HepG2 (cell line): ENCODE results near the gene YY2. TPM values are rescaled to one million over a fixed set of nuclear protein-coding genes. Genes with fewer than 3 reads are reported as not detected.

Experiments used
- CEBPB ChIP-seq: IDR thresholded peaks from 2 replicates; pipeline ENCODE4 v1.6.1; 2011; ENCODE audit warnings: low read depth, low read length, improper control_type of control experiment, borderline replicate concordance
- FOXP4 ChIP-seq: sonication (generic); formaldehyde crosslinking; IDR thresholded peaks from 2 replicates; pipeline ENCODE4 v1.4.0; 2020; ENCODE audit warnings: missing genetic modification reagents
- GATAD2A ChIP-seq: IDR thresholded peaks from 2 replicates; pipeline ENCODE4 v1.6.1; 2016
- HDAC1 ChIP-seq: sonication (generic); formaldehyde crosslinking; IDR thresholded peaks from 2 replicates; pipeline ENCODE4 v1.5.1; 2020; ENCODE audit warnings: mild to moderate bottlenecking, missing genetic modification reagents
- HHEX ChIP-seq: IDR thresholded peaks from 2 replicates; pipeline ENCODE4 v1.6.1; 2016; ENCODE audit warnings: control low read depth
- IRX3 ChIP-seq: sonication (generic); formaldehyde crosslinking; IDR thresholded peaks from 2 replicates; pipeline ENCODE4 v1.8.1; 2023; ENCODE audit warnings: mild to moderate bottlenecking, low read depth, missing genetic modification reagents, borderline replicate concordance
- KAT2B ChIP-seq: fragments of 150-350 bp; IDR thresholded peaks from 2 replicates; pipeline ENCODE4 v1.6.1; 2014; ENCODE audit warnings: low read depth, low read length, borderline replicate concordance
- KLF16 ChIP-seq, 2 experiments: sonication (generic) in 1 of 2; formaldehyde crosslinking in 1 of 2; IDR thresholded peaks; 2 replicates each; pipeline versions ENCODE4 v1.6.1 to v1.8.0; 2016 to 2023; ENCODE audit warnings: missing genetic modification reagents in 2 of 2, missing compliant biosample characterization in 1 of 2
- NCOA2 ChIP-seq: sonication (generic); formaldehyde crosslinking; IDR thresholded peaks from 2 replicates; pipeline ENCODE4 v1.8.0; 2022; ENCODE audit warnings: inconsistent platforms
- NCOA5 ChIP-seq: sonication (generic); formaldehyde crosslinking; IDR thresholded peaks from 2 replicates; pipeline ENCODE4 v1.4.0; 2020; ENCODE audit warnings: missing genetic modification reagents
- NFKBIZ ChIP-seq: IDR thresholded peaks from 2 replicates; pipeline ENCODE4 v1.6.1; 2018; ENCODE audit warnings: missing genetic modification reagents, missing compliant biosample characterization
- PBX2 ChIP-seq: IDR thresholded peaks from 2 replicates; pipeline ENCODE4 v1.6.1; 2016; ENCODE audit warnings: control low read depth
- SOX6 ChIP-seq, 2 experiments: fragments of 450-650 bp in 1 of 2; sonication (generic) in 1 of 2; formaldehyde crosslinking in 1 of 2; IDR thresholded peaks; 2 replicates each; pipeline versions ENCODE4 v1.4.0 to v1.6.1; 2017 to 2020; ENCODE audit warnings: antibody characterized with exemption in 1 of 2, mild to moderate bottlenecking in 1 of 2, missing genetic modification reagents in 1 of 2
- TCF7 ChIP-seq: sonication (generic); IDR thresholded peaks from 2 replicates; pipeline ENCODE4 v1.6.1; 2016; ENCODE audit warnings: antibody characterized with exemption, low read depth
- TFDP1 ChIP-seq: IDR thresholded peaks from 2 replicates; pipeline ENCODE4 v1.6.1; 2016; ENCODE audit warnings: missing compliant biosample characterization, missing genetic modification reagents, borderline replicate concordance
- ZMYM4 ChIP-seq: sonication (generic); formaldehyde crosslinking; IDR thresholded peaks from 2 replicates; pipeline ENCODE4 v1.8.1; 2023; ENCODE audit warnings: mild to moderate bottlenecking, missing genetic modification reagents
- ZNF292 ChIP-seq: sonication (generic); formaldehyde crosslinking; IDR thresholded peaks from 2 replicates; pipeline ENCODE4 v1.8.1; 2022; ENCODE audit warnings: mild to moderate bottlenecking, low read depth, missing genetic modification reagents, borderline replicate concordance
- ZNF331 ChIP-seq: sonication (generic); formaldehyde crosslinking; IDR thresholded peaks from 2 replicates; pipeline ENCODE4 v1.4.0; 2020; ENCODE audit warnings: missing genetic modification reagents
- ZNF335 ChIP-seq: sonication (generic); formaldehyde crosslinking; IDR thresholded peaks from 2 replicates; pipeline ENCODE4 v1.4.0; 2020; ENCODE audit warnings: missing genetic modification reagents
- ZNF607 ChIP-seq: sonication (generic); formaldehyde crosslinking; IDR thresholded peaks from 2 replicates; pipeline ENCODE4 v1.5.1; 2020; ENCODE audit warnings: missing genetic modification reagents, mild to moderate bottlenecking, borderline replicate concordance
- ZNF644 ChIP-seq: IDR thresholded peaks from 2 replicates; pipeline ENCODE4 v1.6.1; 2016; ENCODE audit warnings: low read depth
- ZNF646 ChIP-seq: sonication (generic); formaldehyde crosslinking; IDR thresholded peaks from 2 replicates; pipeline ENCODE4 v1.9.0; 2021; ENCODE audit warnings: mild to moderate bottlenecking, missing genetic modification reagents
- polyA plus RNA-seq, 8 experiments: library from polyadenylated mRNA; depleted of rRNA in 3 of 8; stranded (reverse) in 7 of 8; unstranded in 1 of 8; fragments of >200 nt; fragmentation: Illumina TruSeq in 4 of 8; extraction: Trizol in 4 of 8; gene quantifications; 2 replicates each; pipeline versions ENCODE4 v1.2.1 to v1.2.3, GENCODE V29; 2011 to 2016; ENCODE audit warnings: low read depth in 4 of 8, missing spikeins in 1 of 8, mixed read lengths in 1 of 8; ENCODE audit not compliant: insufficient read depth in 1 of 8
- total RNA-seq, 5 experiments: library from RNA; depleted of rRNA; stranded (reverse); fragments of >200 nt; fragmentation: Illumina TruSeq; extraction: Trizol; gene quantifications; 2 replicates each; pipeline ENCODE4 v1.2.3, GENCODE V29; 2016; ENCODE audit warnings: low read depth in 1 of 5

YY2 gene
- total and polyA plus RNA-seq, 2 of the 13 experiments (the other 11 are each of a cell fraction or from before 2014, with no cell fraction given), result 0.34 to 0.44 TPM

GRCh38 chrX:21831496-21831895, 24.3 kb upstream of the YY2 start (continued):
- TF ChIP-seq ZNF646 (CRISPR knock-in tag) (no peak), TFDP1 (CRISPR knock-in tag) (no peak), IRX3 (no peak), KAT2B (no peak), SOX6 (IDR thresholded peaks at IDR 0.05) (no peak), SOX6 (CRISPR knock-in tag; IDR thresholded peaks at IDR 0.05) (peak; percentile 95), HDAC1 (no peak), NCOA5 (CRISPR knock-in tag) (no peak), ZNF292 (CRISPR knock-in tag) (no peak), KLF16 (CRISPR knock-in tag; IDR thresholded peaks at IDR 0.05) (0 out of 4 replicates have a peak, but pooled peaks of 1 of the 2 experiments have one; percentile 25), GATAD2A (CRISPR knock-in tag) (peak; percentile 76), ZNF331 (CRISPR knock-in tag) (peak; percentile 44; the same call in 1 of the 2 replicates), TCF7 (peak; percentile 77), ZMYM4 (CRISPR knock-in tag) (peak; percentile 59; the same call in 1 of the 2 replicates), FOXP4 (CRISPR knock-in tag) (peak; percentile 72), HHEX (CRISPR knock-in tag) (peak; percentile 74), ZNF335 (no peak), PBX2 (peak; percentile 12; the same call in 1 of the 2 replicates), ZNF607 (no peak), CEBPB (peak; percentile 83), NCOA2 (CRISPR knock-in tag) (peak; percentile 79), ZNF644 (peak; percentile 42; the same call in 1 of the 2 replicates), NFKBIZ (CRISPR knock-in tag) (no peak)
